Neural cell (in vitro differentiated cells): ENCODE measurements around the gene HPCA. TPM values are rescaled to one million over a fixed set of nuclear protein-coding genes. Genes with fewer than 3 reads are reported as not detected.

ENCODE experiments used
- H2AFZ ChIP-seq: fragments of 200-600, 300-800 bp; sonication (generic), shearing (Covaris generic); 2 replicates; pipeline ENCODE4 v1.6.0; 2014; ENCODE audit warnings: low read depth, mild to moderate bottlenecking, antibody characterized with exemption, low read length, moderate library complexity
- H3F3A ChIP-seq: fragments of 200-600 bp; shearing (Covaris generic); 2 replicates; pipeline ENCODE4 v1.6.1; 2016; ENCODE audit warnings: mild to moderate bottlenecking, moderate library complexity, mixed read lengths, antibody characterized with exemption, low read length; ENCODE audit not compliant: insufficient read depth, poor library complexity, severe bottlenecking
- H3K27ac ChIP-seq: fragments of 200-600, 300-800 bp; sonication (generic), shearing (Covaris generic); 2 replicates; pipeline ENCODE4 v1.5.1; 2014; ENCODE audit warnings: mild to moderate bottlenecking, low read length, moderate library complexity
- H3K27me3 ChIP-seq: fragments of 300-800, 200-600 bp; sonication (generic), shearing (Covaris generic); 2 replicates; pipeline ENCODE4 v1.6.0; 2014; ENCODE audit warnings: mild to moderate bottlenecking, low read depth, low read length, moderate library complexity; ENCODE audit not compliant: insufficient read depth
- H3K36me3 ChIP-seq: fragments of 300-800, 200-600 bp; sonication (generic), shearing (Covaris generic); 2 replicates; pipeline ENCODE4 v1.5.1; 2014; ENCODE audit warnings: mild to moderate bottlenecking, antibody characterized with exemption, low read length, moderate library complexity; ENCODE audit not compliant: insufficient read depth
- H3K4me2 ChIP-seq: fragments of 300-800, 200-600 bp; sonication (generic), shearing (Covaris generic); 2 replicates; pipeline ENCODE4 v1.6.0; 2014; ENCODE audit warnings: mild to moderate bottlenecking, low read length
- H3K4me3 ChIP-seq: fragments of 300-800, 200-600 bp; sonication (generic), shearing (Covaris generic); 2 replicates; pipeline ENCODE4 v1.5.1; 2014; ENCODE audit warnings: mild to moderate bottlenecking, low read length, moderate library complexity
- H3K79me2 ChIP-seq: fragments of 200-600 bp; shearing (Covaris generic); replicated peaks from 2 replicates; pipeline ENCODE4 v1.6.0; 2014; ENCODE audit warnings: mild to moderate bottlenecking, low read length, moderate library complexity; ENCODE audit not compliant: insufficient read depth
- H3K9ac ChIP-seq: fragments of 300-800, 200-600 bp; sonication (generic), shearing (Covaris generic); 2 replicates; pipeline ENCODE4 v1.6.1; 2016; ENCODE audit warnings: mild to moderate bottlenecking, low read length, mixed read lengths
- H3K9me2 ChIP-seq: fragments of 200-600 bp; shearing (Covaris generic); 2 replicates; pipeline ENCODE4 v1.6.1; 2016; ENCODE audit warnings: mild to moderate bottlenecking, low read length, mixed read lengths; ENCODE audit not compliant: insufficient read depth
- H3K9me3 ChIP-seq: fragments of 200-600, 300-800 bp; sonication (generic), shearing (Covaris generic); 2 replicates; pipeline ENCODE4 v1.6.1; 2016; ENCODE audit warnings: mild to moderate bottlenecking, mixed run types, low read length, moderate library complexity, mixed read lengths
- H4K20me1 ChIP-seq: fragments of 200-600 bp; shearing (Covaris generic); 2 replicates; pipeline ENCODE4 v1.6.1; 2016; ENCODE audit warnings: mild to moderate bottlenecking, mixed run types; ENCODE audit not compliant: insufficient read depth
- EP300 ChIP-seq: fragments of 450-650 bp; conservative IDR thresholded peaks from 2 replicates; pipeline ENCODE4 v1.6.1; 2014; ENCODE audit warnings: antibody characterized with exemption, mild to moderate bottlenecking, moderate library complexity; ENCODE audit not compliant: poor library complexity, severe bottlenecking
- EZH2 ChIP-seq: fragments of 200-600, 300-800 bp; shearing (Covaris generic), sonication (generic); IDR thresholded peaks from 2 replicates; pipeline ENCODE4 v1.6.1; 2014; ENCODE audit warnings: antibody characterized with exemption, low read length, borderline replicate concordance, mild to moderate bottlenecking; ENCODE audit not compliant: insufficient read depth, poor library complexity, severe bottlenecking
- MXI1 ChIP-seq: fragments of 450-650 bp; conservative IDR thresholded peaks from 2 replicates; pipeline ENCODE4 v1.6.1; 2014; ENCODE audit warnings: antibody characterized with exemption, mild to moderate bottlenecking; ENCODE audit not compliant: poor library complexity, severe bottlenecking
- POLR2AphosphoS5 ChIP-seq: IDR thresholded peaks from 2 replicates; pipeline ENCODE4 v1.6.1; 2012
- RAD21 ChIP-seq: fragments of 450-650 bp; conservative IDR thresholded peaks from 2 replicates; pipeline ENCODE4 v1.6.1; 2014; ENCODE audit warnings: antibody characterized with exemption, mild to moderate bottlenecking, moderate library complexity
- SMC3 ChIP-seq: fragments of 450-650 bp; conservative IDR thresholded peaks from 2 replicates; pipeline ENCODE4 v1.6.1; 2014; ENCODE audit warnings: antibody characterized with exemption, mild to moderate bottlenecking, moderate library complexity; ENCODE audit not compliant: poor library complexity
- TAF1 ChIP-seq: IDR thresholded peaks from 2 replicates; pipeline ENCODE4 v1.6.1; 2012; ENCODE audit warnings: low read depth
- polyA plus RNA-seq: library from polyadenylated mRNA; depleted of rRNA; stranded (reverse); fragments of >200 nt; gene quantifications from 2 replicates; pipeline ENCODE4 v1.2.3, GENCODE V29; 2014
- TF ChIP-seq, protein P1 (sequence below): IDR thresholded peaks from 2 replicates; pipeline ENCODE4 v1.6.1; 2012; ENCODE audit warnings: borderline replicate concordance
- TF ChIP-seq, protein P2 (sequence below): fragments of 450-650 bp; IDR thresholded peaks from 2 replicates; pipeline ENCODE4 v1.5.1; 2014; ENCODE audit warnings: antibody characterized with exemption, mild to moderate bottlenecking, moderate library complexity; ENCODE audit not compliant: poor library complexity, severe bottlenecking

HPCA gene
- polyA plus RNA-seq, 1 donor from 2014 or later: 1.9 TPM

DNA sequence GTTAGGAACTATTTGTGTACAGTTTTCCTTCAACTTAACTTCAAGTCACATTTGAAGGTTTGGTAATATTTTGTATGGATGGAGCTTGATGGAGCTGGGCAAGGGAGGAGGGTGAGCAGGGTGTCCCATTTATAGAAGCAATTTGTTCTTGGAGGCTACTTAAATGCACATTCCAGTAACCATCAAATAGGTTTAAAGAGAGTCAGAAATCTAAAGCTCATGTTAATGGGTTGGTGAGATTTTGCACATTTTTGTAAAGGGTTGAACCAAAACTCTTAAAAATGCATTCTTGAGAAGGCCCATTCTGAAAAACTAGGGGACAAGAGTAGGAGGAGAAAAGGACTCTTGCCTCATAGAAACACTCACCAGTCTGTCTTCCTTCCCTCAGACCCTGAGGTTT, 25.7 kb upstream of the HPCA start:
- H4K20me1 ChIP-seq: no peaks in the 10 kb centered on the region
- H3F3A ChIP-seq: no peaks in the 10 kb centered on the region
- no peaks in the 10 kb centered on the region for H3K27me3 ChIP-seq
- H3K9me2 ChIP-seq: no peaks in the 10 kb centered on the region
- H3K9me3 ChIP-seq: no peaks in the 10 kb centered on the region
- TF ChIP-seq, protein P1, sequence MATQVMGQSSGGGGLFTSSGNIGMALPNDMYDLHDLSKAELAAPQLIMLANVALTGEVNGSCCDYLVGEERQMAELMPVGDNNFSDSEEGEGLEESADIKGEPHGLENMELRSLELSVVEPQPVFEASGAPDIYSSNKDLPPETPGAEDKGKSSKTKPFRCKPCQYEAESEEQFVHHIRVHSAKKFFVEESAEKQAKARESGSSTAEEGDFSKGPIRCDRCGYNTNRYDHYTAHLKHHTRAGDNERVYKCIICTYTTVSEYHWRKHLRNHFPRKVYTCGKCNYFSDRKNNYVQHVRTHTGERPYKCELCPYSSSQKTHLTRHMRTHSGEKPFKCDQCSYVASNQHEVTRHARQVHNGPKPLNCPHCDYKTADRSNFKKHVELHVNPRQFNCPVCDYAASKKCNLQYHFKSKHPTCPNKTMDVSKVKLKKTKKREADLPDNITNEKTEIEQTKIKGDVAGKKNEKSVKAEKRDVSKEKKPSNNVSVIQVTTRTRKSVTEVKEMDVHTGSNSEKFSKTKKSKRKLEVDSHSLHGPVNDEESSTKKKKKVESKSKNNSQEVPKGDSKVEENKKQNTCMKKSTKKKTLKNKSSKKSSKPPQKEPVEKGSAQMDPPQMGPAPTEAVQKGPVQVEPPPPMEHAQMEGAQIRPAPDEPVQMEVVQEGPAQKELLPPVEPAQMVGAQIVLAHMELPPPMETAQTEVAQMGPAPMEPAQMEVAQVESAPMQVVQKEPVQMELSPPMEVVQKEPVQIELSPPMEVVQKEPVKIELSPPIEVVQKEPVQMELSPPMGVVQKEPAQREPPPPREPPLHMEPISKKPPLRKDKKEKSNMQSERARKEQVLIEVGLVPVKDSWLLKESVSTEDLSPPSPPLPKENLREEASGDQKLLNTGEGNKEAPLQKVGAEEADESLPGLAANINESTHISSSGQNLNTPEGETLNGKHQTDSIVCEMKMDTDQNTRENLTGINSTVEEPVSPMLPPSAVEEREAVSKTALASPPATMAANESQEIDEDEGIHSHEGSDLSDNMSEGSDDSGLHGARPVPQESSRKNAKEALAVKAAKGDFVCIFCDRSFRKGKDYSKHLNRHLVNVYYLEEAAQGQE: no peak
- TF ChIP-seq, protein P2, sequence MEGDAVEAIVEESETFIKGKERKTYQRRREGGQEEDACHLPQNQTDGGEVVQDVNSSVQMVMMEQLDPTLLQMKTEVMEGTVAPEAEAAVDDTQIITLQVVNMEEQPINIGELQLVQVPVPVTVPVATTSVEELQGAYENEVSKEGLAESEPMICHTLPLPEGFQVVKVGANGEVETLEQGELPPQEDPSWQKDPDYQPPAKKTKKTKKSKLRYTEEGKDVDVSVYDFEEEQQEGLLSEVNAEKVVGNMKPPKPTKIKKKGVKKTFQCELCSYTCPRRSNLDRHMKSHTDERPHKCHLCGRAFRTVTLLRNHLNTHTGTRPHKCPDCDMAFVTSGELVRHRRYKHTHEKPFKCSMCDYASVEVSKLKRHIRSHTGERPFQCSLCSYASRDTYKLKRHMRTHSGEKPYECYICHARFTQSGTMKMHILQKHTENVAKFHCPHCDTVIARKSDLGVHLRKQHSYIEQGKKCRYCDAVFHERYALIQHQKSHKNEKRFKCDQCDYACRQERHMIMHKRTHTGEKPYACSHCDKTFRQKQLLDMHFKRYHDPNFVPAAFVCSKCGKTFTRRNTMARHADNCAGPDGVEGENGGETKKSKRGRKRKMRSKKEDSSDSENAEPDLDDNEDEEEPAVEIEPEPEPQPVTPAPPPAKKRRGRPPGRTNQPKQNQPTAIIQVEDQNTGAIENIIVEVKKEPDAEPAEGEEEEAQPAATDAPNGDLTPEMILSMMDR: no peak
- no peak for TF ChIP-seq EP300
- TF ChIP-seq POLR2AphosphoS5: no peak
- no peak for TF ChIP-seq SMC3
- no peak for TF ChIP-seq RAD21
- H3K79me2 ChIP-seq: no peaks in the 10 kb centered on the region
- no peak overlapping the region for H2AFZ ChIP-seq
- no peak overlapping the region for H3K4me2 ChIP-seq
- H3K9ac ChIP-seq: no peak overlapping the region
- H3K36me3 ChIP-seq: peaks cover 5% of the 10 kb centered on the region
- no peak overlapping the region for H3K4me3 ChIP-seq
- no peak overlapping the region for H3K27ac ChIP-seq

DNA sequence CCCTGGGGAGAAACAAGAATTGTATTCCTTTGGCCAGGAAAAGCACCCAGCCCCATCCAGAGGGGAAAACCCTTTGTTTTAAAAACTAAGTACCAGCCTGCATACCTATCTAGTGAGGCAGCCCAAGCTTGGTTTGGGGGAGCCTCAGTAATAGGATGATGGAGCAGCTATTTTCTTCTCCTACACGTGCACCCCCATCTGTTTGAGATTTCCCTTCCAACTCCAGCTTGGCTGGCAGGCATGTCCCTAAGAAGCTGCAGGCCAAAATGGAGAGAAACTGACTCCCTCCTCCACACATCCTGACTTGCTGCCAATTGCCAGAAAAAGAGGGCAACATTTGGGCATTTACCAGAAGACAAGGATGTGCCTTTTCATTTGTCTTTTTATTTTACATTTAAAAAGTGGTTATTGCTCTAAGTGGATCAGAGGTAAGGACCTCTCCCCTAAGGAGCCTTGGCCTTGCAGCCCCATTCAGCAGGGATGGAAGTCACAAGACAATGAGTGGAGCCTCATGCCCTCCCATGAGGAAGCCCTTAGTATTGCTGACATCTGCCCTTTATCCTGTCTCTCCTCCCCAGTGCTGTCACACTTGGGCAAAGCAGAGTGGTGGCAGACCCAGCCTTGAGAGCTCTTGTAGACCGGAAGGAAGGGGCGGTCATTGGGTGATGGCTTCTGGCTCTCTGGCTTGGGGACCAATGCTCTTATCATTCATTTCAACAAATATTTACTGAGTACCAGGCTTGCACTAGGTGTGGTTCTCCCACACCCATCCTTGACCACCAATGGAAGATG, 24.2 kb upstream of the HPCA start:
- Histone ChIP-seq H4K20me1 (no peaks in the 10 kb centered on the region), H3K27ac (no peak overlapping the region)

More for the DNA sequence above, 24.2 kb upstream of the HPCA start:
- H3K36me3 ChIP-seq: peaks cover 1% of the 10 kb centered on the region
- no peaks in the 10 kb centered on the region for H3K9me3 ChIP-seq
- no peak overlapping the region for H3K4me3 ChIP-seq
- H3K4me2 ChIP-seq: no peak overlapping the region
- H3K79me2 ChIP-seq: no peaks in the 10 kb centered on the region
- no peaks in the 10 kb centered on the region for H3F3A ChIP-seq
- no peaks in the 10 kb centered on the region for H3K27me3 ChIP-seq
- H3K9ac ChIP-seq: no peak overlapping the region
- TF ChIP-seq EZH2 (no peak), POLR2AphosphoS5 (no peak), SMC3 (no peak), EP300 (no peak), TAF1 (no peak), MXI1 (no peak), RAD21 (no peak)
- TF ChIP-seq, protein P1: no peak
- TF ChIP-seq, protein P2: no peak
- H2AFZ ChIP-seq: no peak overlapping the region
- no peaks in the 10 kb centered on the region for H3K9me2 ChIP-seq
